NCI-H187 (cell line): ENCODE measurements around the gene VPS9D1.
"Not testable (repeated sequence)": the region's sequence is repeated elsewhere in the genome, so short reads cannot be mapped to it uniquely, and the experiment has no call there.

ENCODE experiments used
- DNase-seq, 2 experiments: peaks; one replicate each; lab custom pipeline; 2025; lab: John Stamatoyannopoulos, UW

VPS9D1 gene

GRCh38 chr16:89664238-89664637, 56.5 kb downstream of the VPS9D1 start:
- DNase-seq = not testable (repeated sequence)

- no peak for DNase-seq
Observed at GRCh38 chr16:89661215-89661614, 59.5 kb downstream of the VPS9D1 start.

DNA sequence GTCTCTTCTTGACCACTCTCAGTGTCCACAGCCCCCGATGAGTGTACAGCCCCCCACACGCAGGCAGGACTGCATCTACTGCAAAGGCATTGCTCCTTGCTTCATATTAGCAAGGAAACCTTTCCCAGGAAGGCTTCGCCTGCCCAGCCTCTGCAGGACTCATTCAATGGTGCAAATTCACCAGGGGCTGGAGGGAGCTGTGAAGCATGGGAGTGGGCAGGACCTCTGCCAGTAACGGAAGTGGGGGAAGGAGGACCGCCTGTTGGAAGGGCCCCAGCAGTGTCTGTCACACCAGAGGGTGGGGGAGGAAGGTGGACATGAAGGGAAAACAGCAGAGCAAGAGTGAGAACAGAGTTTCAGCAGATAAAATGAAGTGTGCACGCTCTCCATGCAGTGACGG, 60.6 kb downstream of the VPS9D1 start:
- DNase-seq = no peak

DNA sequence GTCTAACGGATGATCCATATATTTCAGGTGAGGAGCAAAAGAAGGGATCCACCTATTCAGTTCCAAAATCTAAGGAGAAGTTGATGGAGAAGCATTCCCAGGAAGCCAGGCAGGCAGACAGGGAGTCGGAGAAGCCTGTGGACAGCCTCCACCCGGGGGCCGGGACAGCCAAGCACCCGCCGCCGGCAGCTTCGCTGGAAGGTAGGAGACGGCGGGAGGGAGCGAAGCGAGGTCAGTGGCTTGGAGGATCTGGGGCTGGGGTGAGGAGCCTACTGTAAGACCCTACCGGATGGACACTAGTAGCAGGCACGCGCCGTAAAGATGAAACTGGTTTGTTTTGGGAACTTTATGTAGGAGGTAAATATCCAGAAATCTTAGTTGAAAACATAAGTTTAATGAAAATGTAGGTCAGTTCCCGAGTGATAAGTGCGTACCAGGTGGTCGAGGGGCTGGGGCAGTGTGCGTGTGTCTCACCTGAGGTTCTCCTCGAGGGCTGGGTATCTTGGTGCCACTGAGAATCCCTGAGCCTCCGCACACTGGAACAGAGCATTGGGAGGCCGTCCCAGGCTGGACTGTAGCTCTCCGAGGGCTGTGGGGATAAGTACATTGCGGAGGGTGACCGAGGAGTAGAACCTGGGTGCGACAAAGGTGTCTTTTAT, 62.3 kb downstream of the VPS9D1 start:
- DNase-seq = no peak

DNA sequence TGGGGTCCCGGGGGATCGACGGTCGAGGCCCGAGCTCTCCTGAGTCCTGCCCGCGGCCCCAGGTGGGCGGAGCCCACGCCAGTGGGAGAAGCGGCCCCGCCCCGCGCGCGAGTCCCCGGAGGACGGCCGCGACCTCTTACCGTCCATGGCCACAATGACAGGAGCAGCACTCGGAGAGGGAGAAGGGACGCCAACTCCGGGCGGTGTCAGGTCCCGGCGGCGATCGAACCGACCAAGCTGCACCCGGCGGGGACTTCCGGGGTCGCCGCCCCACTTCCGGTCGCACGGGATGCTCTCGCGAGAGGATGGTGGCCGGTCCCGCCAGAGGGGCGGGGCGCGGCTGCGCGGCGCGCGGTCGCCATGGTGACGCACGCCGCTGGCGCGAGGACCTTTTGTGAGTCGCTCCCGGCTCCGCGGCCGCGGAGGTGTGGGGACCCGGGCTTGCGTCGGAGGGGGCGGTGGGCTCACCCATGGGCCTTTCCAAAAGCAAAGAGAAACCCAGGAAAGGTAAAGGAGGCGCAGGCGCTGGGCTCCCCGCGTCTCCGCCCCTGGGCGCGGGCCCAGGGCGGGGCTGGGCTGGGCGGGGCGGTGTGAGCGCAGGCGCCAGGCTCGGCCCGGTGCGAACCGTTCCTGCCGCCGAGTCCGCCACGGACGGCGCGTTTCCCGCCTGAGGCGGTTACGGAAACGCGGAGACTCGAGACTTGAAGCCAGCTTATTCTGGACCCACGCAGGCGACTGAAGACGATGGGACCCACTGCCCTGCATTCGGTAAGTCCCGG, 63.1 kb downstream of the VPS9D1 start, which contains the start of the genes CHMP1A and SPATA33:
TSS of gene CHMP1A (minus strand) at position 267 of the 779 bp plus-strand sequence. CDS start at position 147, 120 bp downstream.
TSS of gene SPATA33 (plus strand) at position 395 of the 779 bp plus-strand sequence. CDS start at position 471, 76 bp downstream.
- DNase-seq = peak; percentile 44 to 57
